Measurements from ENCODE around the gene DNTTIP2. TPM values are rescaled to one million over a fixed set of nuclear protein-coding genes. Genes with fewer than 3 reads are reported as not detected.

DNTTIP2 gene
- total RNA-seq, 1 experiment from 2014 or later, result 47.8 TPM

- ChIA-PET POLR2A (ENCODE audit: unreplicated experiment) (no interaction called here), CTCF (no interaction called here)
- Histone ChIP-seq H3K4me2 (ENCODE audit: low read length) (no peak overlapping the region), H3K27ac (ENCODE audit: low read length) (no peak overlapping the region), H3K79me2 (ENCODE audit: low read length) (peaks cover 51% of the 10 kb centered on the region), H3K9ac (ENCODE audit: low read length) (no peak overlapping the region), H3K27me3 (ENCODE audit: low read length) (no peaks in the 10 kb centered on the region), H3F3A (ENCODE audit: low read length, unreplicated experiment) (no peaks in the 10 kb centered on the region), H3K9me3 (ENCODE audit: low read length) (no peaks in the 10 kb centered on the region), H2AFZ (ENCODE audit: low read length) (no peak overlapping the region), H3K36me3 (ENCODE audit: low read depth, low read length) (peaks cover 55% of the 10 kb centered on the region), H4K20me1 (ENCODE audit: low read length) (peaks cover 26% of the 10 kb centered on the region), H3K4me3 (ENCODE audit: low read length) (no peak overlapping the region), H3K4me1 (ENCODE audit: insufficient read depth, low read length) (peaks cover 17% of the 10 kb centered on the region), H3K9me2 (replicated peaks; ENCODE audit: low read length) (no peaks in the 10 kb centered on the region)
- intact Hi-C loops (cut with micrococcal nuclease), result no loop called here
- DNase-seq (no peak), ATAC-seq (no peak)
- no TSS peak for BruUV-seq (replicated peaks)
- TF ChIP-seq EZH2 (IDR thresholded peaks at IDR 0.05; ENCODE audit: low read length, unreplicated experiment), result no peak
- no peak for TF ChIP-seq CTCF (conservative IDR thresholded peaks at IDR 0.05; ENCODE audit: low read depth, low read length)
- TF ChIP-seq EZH2phosphoT487 (IDR thresholded peaks at IDR 0.05; ENCODE audit: borderline replicate concordance, low read length), result no peak
Measured at GRCh38 chr1:93900723-93901504, 21.9 kb upstream of the DNTTIP2 start.

DNA sequence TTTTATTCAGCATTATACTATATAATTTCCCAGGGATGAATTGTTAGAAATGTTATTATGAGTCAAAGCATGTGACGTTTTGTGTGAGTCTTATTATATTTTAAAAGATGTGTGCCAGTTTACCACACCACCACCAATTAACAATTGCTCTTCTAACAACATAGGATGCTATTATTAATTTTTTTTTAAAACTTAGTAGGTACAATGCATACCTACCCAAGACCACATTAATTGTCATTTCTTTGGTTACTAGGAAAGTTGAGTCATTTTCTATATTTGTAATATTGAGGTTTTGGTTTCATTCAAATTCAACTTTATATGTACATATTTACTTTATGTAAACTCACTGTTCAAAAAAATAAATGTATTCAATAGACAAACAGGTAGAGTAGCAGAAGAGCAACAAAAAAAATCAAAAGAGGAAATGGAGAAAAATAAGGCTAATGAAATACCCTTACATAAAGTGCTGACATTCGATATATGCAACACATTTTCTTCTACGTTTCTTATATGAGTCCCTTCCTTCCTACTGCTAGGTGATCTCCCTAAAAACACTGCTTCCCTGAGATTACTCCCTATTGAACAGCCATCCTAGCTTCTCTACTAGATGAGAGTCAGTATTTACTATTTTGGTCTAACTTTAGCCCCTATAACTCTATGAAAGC is 20.7 kb upstream of the DNTTIP2 start:
- H3K9ac ChIP-seq (ENCODE audit: low read length), result no peak overlapping the region
- peaks cover 60% of the 10 kb centered on the region for H3K36me3 ChIP-seq (ENCODE audit: low read depth, low read length)
- BruUV-seq (replicated peaks), result no TSS peak
- no peaks in the 10 kb centered on the region for H3K27me3 ChIP-seq (ENCODE audit: low read length)
- CTCF ChIA-PET, result no interaction called here
- no peak overlapping the region for H3K4me3 ChIP-seq (ENCODE audit: low read length)
- no peak overlapping the region for H2AFZ ChIP-seq (ENCODE audit: low read length)
- no peaks in the 10 kb centered on the region for H3K9me3 ChIP-seq (ENCODE audit: low read length)
- peaks cover 39% of the 10 kb centered on the region for H3K79me2 ChIP-seq (ENCODE audit: low read length)
- TF ChIP-seq CTCF (conservative IDR thresholded peaks at IDR 0.05; ENCODE audit: low read depth, low read length) (no peak), EZH2 (IDR thresholded peaks at IDR 0.05; ENCODE audit: low read length, unreplicated experiment) (no peak), EZH2phosphoT487 (IDR thresholded peaks at IDR 0.05; ENCODE audit: borderline replicate concordance, low read length) (no peak)
- intact Hi-C loops (cut with micrococcal nuclease), result no loop called here
- no peak overlapping the region for H3K27ac ChIP-seq (ENCODE audit: low read length)
- no peak for ATAC-seq
- no peaks in the 10 kb centered on the region for H3F3A ChIP-seq (ENCODE audit: low read length, unreplicated experiment)
- no peak overlapping the region for H3K4me2 ChIP-seq (ENCODE audit: low read length)
- no peak for DNase-seq
- H3K4me1 ChIP-seq (ENCODE audit: insufficient read depth, low read length), result peaks cover 5% of the 10 kb centered on the region
- H3K9me2 ChIP-seq (replicated peaks; ENCODE audit: low read length), result no peaks in the 10 kb centered on the region
- POLR2A ChIA-PET (ENCODE audit: unreplicated experiment), result no interaction called here
- peaks cover 15% of the 10 kb centered on the region for H4K20me1 ChIP-seq (ENCODE audit: low read length)

GRCh38 chr1:93888900-93889299 is 9.9 kb upstream of the DNTTIP2 start:
- H3K9ac ChIP-seq (ENCODE audit: low read length), result no peak overlapping the region
- no TSS peak for BruUV-seq (replicated peaks)
- CTCF ChIA-PET, result no interaction called here

More at GRCh38 chr1:93888900-93889299, 9.9 kb upstream of the DNTTIP2 start:
- Histone ChIP-seq H3K27ac (ENCODE audit: low read length) (no peak overlapping the region), H3K4me2 (ENCODE audit: low read length) (no peak overlapping the region), H3K36me3 (ENCODE audit: low read depth, low read length) (peaks cover 32% of the 10 kb centered on the region), H3K9me3 (ENCODE audit: low read length) (no peaks in the 10 kb centered on the region), H3K27me3 (ENCODE audit: low read length) (no peaks in the 10 kb centered on the region), H3K9me2 (replicated peaks; ENCODE audit: low read length) (no peaks in the 10 kb centered on the region), H3K79me2 (ENCODE audit: low read length) (no peaks in the 10 kb centered on the region), H3K4me1 (ENCODE audit: insufficient read depth, low read length) (no peaks in the 10 kb centered on the region), H3K4me3 (ENCODE audit: low read length) (no peak overlapping the region), H2AFZ (ENCODE audit: low read length) (no peak overlapping the region), H4K20me1 (ENCODE audit: low read length) (no peaks in the 10 kb centered on the region), H3F3A (ENCODE audit: low read length, unreplicated experiment) (no peaks in the 10 kb centered on the region)
- ATAC-seq (no peak), DNase-seq (no peak)
- intact Hi-C loops (cut with micrococcal nuclease), result no loop called here
- TF ChIP-seq CTCF (conservative IDR thresholded peaks at IDR 0.05; ENCODE audit: low read depth, low read length), result no peak
- no peak for TF ChIP-seq EZH2phosphoT487 (IDR thresholded peaks at IDR 0.05; ENCODE audit: borderline replicate concordance, low read length)
- TF ChIP-seq EZH2 (IDR thresholded peaks at IDR 0.05; ENCODE audit: low read length, unreplicated experiment), result no peak
- POLR2A ChIA-PET (ENCODE audit: unreplicated experiment), result no interaction called here

Data from PC-3 (cell line).